ENCODE measurements around the gene TAMM41. TPM values are rescaled to one million over a fixed set of nuclear protein-coding genes. Genes with fewer than 3 reads are reported as not detected.

TAMM41 gene
- total and polyA plus RNA-seq, 2 of the 4 experiments (the other 2 are of a cell fraction) = 4.3 to 15.9 TPM

- no peak overlapping the region for H3K14ac ChIP-seq (replicated peaks; ENCODE audit: low read depth, low read length)
- H2AK5ac ChIP-seq (ENCODE audit: low read depth, low read length) = no peak overlapping the region
- H3K27ac ChIP-seq (ENCODE audit: insufficient read depth, low read length) = no peak overlapping the region
- no peak overlapping the region for H2AK9ac ChIP-seq (replicated peaks; ENCODE audit: low read depth, low read length, poor library complexity)
- H3K18ac ChIP-seq (ENCODE audit: low read depth, low read length) = no peak overlapping the region
- no TSS peak for BruUV-seq (replicated peaks)
- H3K23ac ChIP-seq (ENCODE audit: low read depth, low read length) = no peak overlapping the region
- intact Hi-C loops (cut with micrococcal nuclease) (no loop called here), in situ Hi-C loops (cut with MboI; ENCODE audit: low sequenced_read_pairs) (loop anchor here (10.0 kb wide), 1 partner anchor 458 kb away; no protein-coding TSS in a partner anchor), dilution Hi-C loops (cut with HindIII; ENCODE audit: low sequenced_read_pairs, unreplicated experiment) (no loop called here)
- no peak overlapping the region for H2BK15ac ChIP-seq (ENCODE audit: low read depth, low read length)
- DNase-seq (no peak), ATAC-seq (ENCODE audit: low read depth) (no peak)
- H4K91ac ChIP-seq (ENCODE audit: insufficient read depth, low read depth, low read length) = no peak overlapping the region
- no peaks in the 10 kb centered on the region for H3K9me3 ChIP-seq (ENCODE audit: control insufficient read depth, insufficient read depth, low read length)
- no peak overlapping the region for H2BK5ac ChIP-seq (ENCODE audit: low read depth, low read length, poor library complexity, severe bottlenecking)
- H4K8ac ChIP-seq (ENCODE audit: low read depth in 2 of 2, low read length in 2 of 2) = no peak overlapping the region
- CTCF ChIA-PET = interaction anchor here (0.8 kb wide), 1 partner anchor 8 kb away, joined by 4 read pairs; no protein-coding TSS in a partner anchor
- H3K4ac ChIP-seq (ENCODE audit: low read depth, low read length) = no peak overlapping the region
- no peak overlapping the region for H3K4me3 ChIP-seq (ENCODE audit: insufficient read depth, low read depth, low read length)
- no peaks in the 10 kb centered on the region for H3K4me1 ChIP-seq (ENCODE audit: control insufficient read depth, insufficient read depth, low read length)
- H3K9me1 ChIP-seq (ENCODE audit: insufficient read depth, low read length) = no peaks in the 10 kb centered on the region
- H3K56ac ChIP-seq (ENCODE audit: extremely low read depth, insufficient read depth, low read length) = no peak overlapping the region
- no peak overlapping the region for H3K9ac ChIP-seq (ENCODE audit: low read depth, low read length)
- H3K4me2 ChIP-seq (ENCODE audit: low read depth, low read length) = no peak overlapping the region
- POLR2A ChIA-PET (ENCODE audit: unreplicated experiment) = no interaction called here
- H2BK120ac ChIP-seq (ENCODE audit: low read depth, low read length) = no peak overlapping the region
- H4K5ac ChIP-seq (ENCODE audit: low read depth, low read length) = no peak overlapping the region
- no peaks in the 10 kb centered on the region for H3K27me3 ChIP-seq (ENCODE audit: control insufficient read depth, insufficient read depth, low read length)
- no peaks in the 10 kb centered on the region for H4K20me1 ChIP-seq (ENCODE audit: insufficient read depth, low read length)
- H2AFZ ChIP-seq (replicated peaks; ENCODE audit: low read length, poor library complexity) = no peak overlapping the region
- H3K79me1 ChIP-seq (ENCODE audit: low read depth in 1 of 2, low read length in 2 of 2) = no peaks in the 10 kb centered on the region
- H3K36me3 ChIP-seq (ENCODE audit: control insufficient read depth, insufficient read depth, low read length) = peaks cover 24% of the 10 kb centered on the region
- H2BK20ac ChIP-seq (ENCODE audit: low read depth, low read length) = no peak overlapping the region
- 61% methylated on average over 2 of the region's 9 CpGs; no CpG with 5 or more reads in 1 of the 2 experiments for WGBS, 2 experiments (ENCODE audit: extremely low coverage in 2 of 2, insufficient read length in 1 of 2)
- no peak for TF ChIP-seq MAFK (IDR thresholded peaks at IDR 0.05; ENCODE audit: low read depth, low read length)
- no peak for TF ChIP-seq CHD1 (IDR thresholded peaks at IDR 0.05; ENCODE audit: low read depth, low read length)
- TF ChIP-seq MAZ (IDR thresholded peaks at IDR 0.05; ENCODE audit: borderline replicate concordance, low read depth, low read length) = no peak
- no peak for TF ChIP-seq BHLHE40 (IDR thresholded peaks at IDR 0.05; ENCODE audit: low read depth, low read length)
- TF ChIP-seq RAD21 (IDR thresholded peaks at IDR 0.05; ENCODE audit: low read length) = no peak
- no peak for TF ChIP-seq RFX5 (IDR thresholded peaks at IDR 0.05; ENCODE audit: low read depth, low read length)
- no peak for TF ChIP-seq CTCF (conservative IDR thresholded peaks at IDR 0.05; ENCODE audit: low read depth, low read length)
- no peak for TF ChIP-seq CEBPB (IDR thresholded peaks at IDR 0.05; ENCODE audit: low read depth, low read length)
- TF ChIP-seq RCOR1 (IDR thresholded peaks at IDR 0.05; ENCODE audit: insufficient replicate concordance, low read length) = no peak
- TF ChIP-seq USF2 (IDR thresholded peaks at IDR 0.05; ENCODE audit: low read depth, low read length) = no peak
- TF ChIP-seq POLR2A (IDR thresholded peaks at IDR 0.05; ENCODE audit: low read depth, low read length) = no peak
- no peak for TF ChIP-seq FOS (IDR thresholded peaks at IDR 0.05; ENCODE audit: low read depth, low read length)
- TF ChIP-seq MXI1 (IDR thresholded peaks at IDR 0.05; ENCODE audit: borderline replicate concordance, low read depth, low read length) = no peak
- TF ChIP-seq SMC3 (IDR thresholded peaks at IDR 0.05; ENCODE audit: low read depth, low read length) = no peak
- no peak for TF ChIP-seq ELK1 (IDR thresholded peaks at IDR 0.05; ENCODE audit: borderline replicate concordance, low read depth, low read length)
Measured at GRCh38 chr3:11832981-11833905, 13.4 kb downstream of the TAMM41 start.
